Calu3 (cell line): ENCODE data around the gene CCKAR. TPM values are rescaled to one million over a fixed set of nuclear protein-coding genes. Genes with fewer than 3 reads are reported as not detected.
"Not testable (repeated sequence)": the region's sequence is repeated elsewhere in the genome, so short reads cannot be mapped to it uniquely, and the experiment has no call there.

Experiments
- BruUV-seq: library from RNA; stranded (reverse); fragments of 400-500 nt; replicated peaks from 2 replicates; lab custom pipeline; 2021; lab: Mats Ljungman, UMichigan
- CTCF ChIA-PET: fragments of 300-600 bp; sonication (Branson Sonifier 250); formaldehyde crosslinking; loops from one replicate; lab custom pipeline; 2022; ENCODE audit warnings: antibody characterized with exemption; lab: Charles Lee
- DNase-seq: peaks from one replicate; pipeline ENCODE4 v3.0.0; 2022
- H3K27ac Mint-ChIP-seq: one replicate; pipeline ENCODE4 v1.8.0; 2022; ENCODE audit warnings: mixed read lengths; ENCODE audit not compliant: unreplicated experiment
- H3K27me3 Mint-ChIP-seq: one replicate; pipeline ENCODE4 v1.8.0; 2022; ENCODE audit warnings: mixed read lengths; ENCODE audit not compliant: unreplicated experiment
- H3K36me3 Mint-ChIP-seq: one replicate; pipeline ENCODE4 v1.8.0; 2022; ENCODE audit warnings: mild to moderate bottlenecking, moderate library complexity, mixed read lengths; ENCODE audit not compliant: insufficient read depth, unreplicated experiment
- H3K4me1 Mint-ChIP-seq: one replicate; pipeline ENCODE4 v1.8.0; 2022; ENCODE audit warnings: mild to moderate bottlenecking, low read depth, mixed read lengths; ENCODE audit not compliant: unreplicated experiment
- H3K4me3 Mint-ChIP-seq: one replicate; pipeline ENCODE4 v1.8.0; 2022; ENCODE audit warnings: mild to moderate bottlenecking, low read depth, moderate library complexity, mixed read lengths; ENCODE audit not compliant: unreplicated experiment
- H3K9me3 Mint-ChIP-seq: one replicate; pipeline ENCODE4 v1.8.0; 2022; ENCODE audit warnings: low read depth, mixed read lengths; ENCODE audit not compliant: unreplicated experiment
- intact Hi-C: fragments of 100-400 bp; cut with micrococcal nuclease; formaldehyde crosslinking; loops from one replicate; pipeline ENCODE4 v1.10.0; 2022; ENCODE audit not compliant: unreplicated experiment
- total RNA-seq: library from RNA; stranded (reverse); gene quantifications from 2 replicates; pipeline ENCODE4 v1.2.3, GENCODE V29; 2022
- TF ChIP-seq, protein P1 (sequence below): fragments of 200-600 bp; IDR thresholded peaks from one replicate; pipeline ENCODE4 v1.8.0; 2022; ENCODE audit warnings: antibody characterized with exemption; ENCODE audit not compliant: unreplicated experiment

CCKAR gene
- total RNA-seq, 1 experiment from 2014 or later = not detected

DNA sequence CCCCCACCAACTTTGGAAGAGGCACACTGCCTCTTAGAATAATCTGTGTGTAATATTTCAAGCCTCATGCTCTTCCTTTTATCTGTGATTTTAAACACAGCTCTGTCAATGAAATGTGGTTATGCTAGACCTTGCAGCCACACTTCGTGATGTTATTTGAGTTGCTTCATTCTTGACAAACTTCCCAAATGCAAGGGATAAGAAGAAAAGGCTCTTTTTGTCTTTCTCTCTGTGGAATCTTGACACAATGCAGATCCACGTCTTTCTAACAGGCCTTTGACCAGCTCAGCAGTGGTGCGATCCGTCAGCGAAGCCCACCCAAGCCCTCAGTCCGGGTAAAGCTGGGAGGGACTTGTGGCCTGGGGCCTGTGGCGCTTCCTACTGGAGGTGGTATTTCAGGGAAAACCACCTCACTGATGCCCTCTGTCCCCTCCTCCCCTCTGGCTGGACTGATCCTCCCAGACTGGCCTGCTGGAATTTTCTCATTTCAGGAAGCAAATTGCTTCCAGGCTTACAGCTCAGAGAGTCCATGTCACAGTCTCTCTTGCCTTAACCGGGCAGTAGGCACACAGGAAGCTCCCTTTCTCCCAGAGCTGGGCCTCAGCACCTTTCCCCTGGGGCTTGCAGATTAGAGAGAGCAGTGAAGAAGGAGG lies 19.5 kb upstream of the CCKAR start:
- no peak overlapping the region for H3K27ac Mint-ChIP-seq
- no peak for DNase-seq
- no peaks in the 10 kb centered on the region for H3K9me3 Mint-ChIP-seq
- H3K27me3 Mint-ChIP-seq = peaks cover 19% of the 10 kb centered on the region
- TF ChIP-seq, protein P1, sequence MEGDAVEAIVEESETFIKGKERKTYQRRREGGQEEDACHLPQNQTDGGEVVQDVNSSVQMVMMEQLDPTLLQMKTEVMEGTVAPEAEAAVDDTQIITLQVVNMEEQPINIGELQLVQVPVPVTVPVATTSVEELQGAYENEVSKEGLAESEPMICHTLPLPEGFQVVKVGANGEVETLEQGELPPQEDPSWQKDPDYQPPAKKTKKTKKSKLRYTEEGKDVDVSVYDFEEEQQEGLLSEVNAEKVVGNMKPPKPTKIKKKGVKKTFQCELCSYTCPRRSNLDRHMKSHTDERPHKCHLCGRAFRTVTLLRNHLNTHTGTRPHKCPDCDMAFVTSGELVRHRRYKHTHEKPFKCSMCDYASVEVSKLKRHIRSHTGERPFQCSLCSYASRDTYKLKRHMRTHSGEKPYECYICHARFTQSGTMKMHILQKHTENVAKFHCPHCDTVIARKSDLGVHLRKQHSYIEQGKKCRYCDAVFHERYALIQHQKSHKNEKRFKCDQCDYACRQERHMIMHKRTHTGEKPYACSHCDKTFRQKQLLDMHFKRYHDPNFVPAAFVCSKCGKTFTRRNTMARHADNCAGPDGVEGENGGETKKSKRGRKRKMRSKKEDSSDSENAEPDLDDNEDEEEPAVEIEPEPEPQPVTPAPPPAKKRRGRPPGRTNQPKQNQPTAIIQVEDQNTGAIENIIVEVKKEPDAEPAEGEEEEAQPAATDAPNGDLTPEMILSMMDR = no peak
- H3K4me3 Mint-ChIP-seq = no peak overlapping the region
- H3K36me3 Mint-ChIP-seq = no peaks in the 10 kb centered on the region
- CTCF ChIA-PET = interaction anchor here (0.6 to 1.0 kb wide), 2 partner anchors 9 to 612 kb away, joined by 3 to 4 read pairs; no protein-coding TSS in a partner anchor
- no peaks in the 10 kb centered on the region for H3K4me1 Mint-ChIP-seq
- BruUV-seq = no TSS peak
- intact Hi-C loops = no loop called here

DNA sequence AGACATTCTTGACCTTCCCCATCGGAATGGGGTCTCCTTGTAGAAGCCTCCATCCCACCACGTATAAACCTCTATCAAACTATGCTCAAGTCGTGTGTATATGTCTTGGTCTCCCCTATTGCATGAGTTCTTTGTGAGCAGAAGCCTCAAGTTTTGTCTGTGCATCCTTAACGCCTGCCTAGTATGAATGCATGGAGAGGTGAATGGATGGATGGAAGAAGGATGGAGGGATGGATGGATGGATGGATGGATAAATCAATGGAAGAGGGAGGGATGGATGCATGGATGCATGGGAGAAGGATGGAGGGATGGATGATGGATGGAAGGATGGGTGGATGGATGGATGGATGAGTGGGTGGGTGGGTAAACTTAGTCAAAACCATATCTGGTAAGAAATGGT lies 17.0 kb upstream of the CCKAR start:
- H3K27me3 Mint-ChIP-seq = peaks cover 9% of the 10 kb centered on the region
- no peak overlapping the region for H3K27ac Mint-ChIP-seq
- TF ChIP-seq, protein P1 = no peak
- no peaks in the 10 kb centered on the region for H3K36me3 Mint-ChIP-seq
- CTCF ChIA-PET = no interaction called here
- DNase-seq = no peak
- no peaks in the 10 kb centered on the region for H3K4me1 Mint-ChIP-seq
- BruUV-seq = no TSS peak
- no peaks in the 10 kb centered on the region for H3K9me3 Mint-ChIP-seq
- intact Hi-C loops = no loop called here
- H3K4me3 Mint-ChIP-seq = no peak overlapping the region

DNA sequence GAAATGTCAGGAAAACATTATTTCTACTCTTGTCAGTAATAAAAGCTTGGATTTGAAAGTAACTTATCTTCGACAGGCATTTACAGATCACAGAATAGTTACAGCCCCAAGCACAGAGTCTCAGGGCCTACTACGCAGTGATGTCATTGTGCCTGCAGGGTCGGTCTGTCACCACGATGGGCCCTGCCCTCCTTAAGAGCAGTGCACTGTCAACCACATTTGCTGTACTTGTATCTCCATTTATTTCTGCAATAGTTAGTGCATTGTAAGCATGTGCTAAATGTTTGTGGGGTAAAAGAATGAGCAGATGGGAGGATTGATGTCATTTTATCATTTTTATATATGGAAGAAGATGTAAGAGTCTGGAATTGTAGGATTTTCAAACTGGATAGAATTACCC lies 13.6 kb upstream of the CCKAR start:
- CTCF ChIA-PET = no interaction called here
- TF ChIP-seq, protein P1 = no peak
- H3K9me3 Mint-ChIP-seq = no peaks in the 10 kb centered on the region
- no peaks in the 10 kb centered on the region for H3K36me3 Mint-ChIP-seq
- no peak overlapping the region for H3K27ac Mint-ChIP-seq
- no peaks in the 10 kb centered on the region for H3K27me3 Mint-ChIP-seq
- no peak overlapping the region for H3K4me3 Mint-ChIP-seq
- no TSS peak for BruUV-seq
- H3K4me1 Mint-ChIP-seq = no peaks in the 10 kb centered on the region
- intact Hi-C loops = no loop called here
- no peak for DNase-seq

DNA sequence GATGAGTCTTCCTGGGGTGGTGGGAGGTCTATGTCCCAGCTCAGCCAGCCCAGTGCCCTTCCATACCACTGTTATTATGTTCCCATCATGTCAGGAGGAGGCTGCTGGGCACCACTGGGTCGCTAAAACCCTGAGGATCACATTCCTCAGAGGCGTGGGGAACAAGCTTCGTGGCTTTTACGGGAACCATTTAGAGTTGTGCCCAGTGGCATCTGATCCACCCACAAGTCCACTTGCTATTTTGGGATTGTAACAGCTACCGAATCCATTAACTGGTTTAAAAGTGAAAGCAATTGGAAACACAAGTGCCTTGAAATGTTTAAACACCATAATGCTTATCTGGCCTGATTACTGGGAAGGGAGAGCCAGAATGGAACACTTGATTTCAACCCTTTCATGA lies 13.1 kb upstream of the CCKAR start:
- DNase-seq = no peak
- TF ChIP-seq, protein P1 = no peak
- no peaks in the 10 kb centered on the region for H3K4me1 Mint-ChIP-seq
- intact Hi-C loops = no loop called here
- H3K4me3 Mint-ChIP-seq = no peak overlapping the region
- H3K9me3 Mint-ChIP-seq = no peaks in the 10 kb centered on the region
- no TSS peak for BruUV-seq
- H3K27ac Mint-ChIP-seq = no peak overlapping the region
- CTCF ChIA-PET = no interaction called here
- H3K27me3 Mint-ChIP-seq = no peaks in the 10 kb centered on the region
- no peaks in the 10 kb centered on the region for H3K36me3 Mint-ChIP-seq

DNA sequence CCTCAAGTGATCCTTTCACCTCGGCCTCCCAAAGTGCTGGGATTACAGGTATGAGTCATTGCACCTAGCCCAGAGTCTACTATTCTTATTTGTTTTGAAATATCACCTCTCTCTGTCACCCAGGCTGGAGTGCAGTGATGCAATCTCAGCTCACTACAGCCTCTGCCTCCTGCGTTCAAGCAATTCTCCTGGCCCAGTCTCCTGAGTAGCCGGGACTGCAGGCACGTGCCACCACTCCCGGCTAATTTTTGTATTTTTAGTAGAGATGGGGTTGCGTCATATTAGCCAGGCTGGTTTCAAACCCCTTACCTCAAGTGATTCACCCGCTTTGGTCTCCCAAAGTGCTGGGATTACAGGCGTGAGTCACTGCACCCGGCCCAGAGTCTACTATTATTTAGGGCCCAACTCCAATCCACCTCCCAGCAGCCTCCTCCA lies 10.3 kb upstream of the CCKAR start:
- H3K4me1 Mint-ChIP-seq, intact Hi-C loops, H3K36me3 Mint-ChIP-seq, H3K9me3 Mint-ChIP-seq, H3K27ac Mint-ChIP-seq, H3K27me3 Mint-ChIP-seq, CTCF ChIA-PET, H3K4me3 Mint-ChIP-seq, BruUV-seq: not testable (repeated sequence)
- peak; percentile 8 for DNase-seq
